LoVo (cell line): ENCODE results near the gene CDC42BPB.

Experiments used
- DNase-seq: peaks from one replicate; pipeline ENCODE4 v3.0.0-alpha.2; 2016; ENCODE audit warnings: low spot score

CDC42BPB gene

DNA sequence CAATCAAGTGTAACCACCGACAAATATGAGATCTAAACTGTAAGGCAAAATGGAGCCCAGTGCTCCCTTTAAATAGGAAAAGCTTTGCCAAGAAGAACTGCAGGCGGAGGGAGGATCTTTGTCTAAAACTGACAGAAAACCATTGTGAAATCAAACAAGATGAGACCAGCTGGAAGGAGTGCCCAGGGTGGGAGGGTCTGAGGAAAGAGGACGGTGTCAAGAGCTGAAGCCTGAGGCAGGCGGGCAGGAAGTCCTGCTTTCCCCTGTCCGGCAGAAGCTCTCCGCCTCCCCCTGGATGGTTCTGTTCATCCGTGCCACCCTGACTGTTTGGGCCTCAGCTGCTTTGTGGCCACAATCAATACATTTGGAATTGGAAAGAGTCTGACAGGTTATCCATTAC is 37.5 kb downstream of the CDC42BPB start:
- DNase-seq: no peak

DNA sequence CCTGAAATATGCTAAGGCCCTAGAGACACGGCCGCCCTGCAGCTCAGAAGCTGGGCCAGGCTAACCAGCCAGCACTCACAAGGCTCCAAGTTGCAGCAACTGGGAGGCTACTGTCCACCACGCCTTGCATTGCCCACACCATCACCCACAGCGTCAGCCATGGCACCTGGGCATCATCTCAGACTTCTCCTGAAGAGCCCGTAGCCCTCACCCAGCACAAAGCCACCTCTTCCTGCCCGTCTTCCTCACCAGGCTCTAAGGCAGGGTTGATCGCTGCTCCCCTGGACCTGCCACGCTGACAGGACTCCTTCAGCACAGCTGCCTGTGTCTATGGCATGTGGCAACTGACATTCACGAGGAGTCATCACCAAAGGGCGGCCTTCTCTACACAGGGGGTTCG is 38.1 kb downstream of the CDC42BPB start:
- DNase-seq: no peak

DNA sequence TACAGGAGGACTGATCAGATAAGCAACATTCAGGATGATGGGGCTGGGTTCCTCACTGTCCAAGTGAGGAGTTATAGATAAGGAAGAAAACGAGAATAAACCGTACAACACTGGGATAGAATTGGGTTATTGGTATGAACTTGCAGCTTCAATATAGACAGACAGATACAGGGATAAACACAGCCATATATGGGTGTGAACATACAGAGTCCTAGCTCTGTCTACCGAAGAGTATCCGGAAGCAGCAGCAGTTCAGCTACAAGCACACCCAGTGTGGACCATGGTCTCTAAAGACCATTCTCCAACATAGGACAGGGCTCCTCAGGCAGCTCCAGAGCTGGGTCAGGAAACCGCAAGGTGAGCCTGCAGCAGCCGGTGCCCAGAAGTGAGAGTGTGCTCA is 40.8 kb downstream of the CDC42BPB start:
- no peak for DNase-seq

DNA sequence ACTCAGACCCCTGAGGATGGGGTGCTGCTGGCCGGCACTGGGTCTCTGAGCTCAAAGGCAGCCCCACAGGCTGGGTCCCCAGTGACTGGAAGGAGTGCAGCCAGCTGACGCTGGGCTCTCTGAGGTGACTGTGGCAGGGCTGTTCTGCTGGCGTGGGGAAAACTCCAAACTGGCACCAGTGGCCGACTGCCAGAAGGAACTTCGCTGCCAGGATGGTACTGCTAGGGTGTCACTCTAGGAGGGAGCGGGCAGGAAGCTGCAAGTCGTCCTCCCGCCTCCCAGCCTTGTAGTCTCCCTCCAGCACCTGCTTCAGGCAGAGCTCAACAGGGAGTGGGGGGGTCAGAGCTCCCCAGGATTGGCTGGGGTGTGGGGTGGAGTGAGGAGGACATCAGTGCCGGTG is 41.3 kb downstream of the CDC42BPB start:
- DNase-seq: no peak

DNA sequence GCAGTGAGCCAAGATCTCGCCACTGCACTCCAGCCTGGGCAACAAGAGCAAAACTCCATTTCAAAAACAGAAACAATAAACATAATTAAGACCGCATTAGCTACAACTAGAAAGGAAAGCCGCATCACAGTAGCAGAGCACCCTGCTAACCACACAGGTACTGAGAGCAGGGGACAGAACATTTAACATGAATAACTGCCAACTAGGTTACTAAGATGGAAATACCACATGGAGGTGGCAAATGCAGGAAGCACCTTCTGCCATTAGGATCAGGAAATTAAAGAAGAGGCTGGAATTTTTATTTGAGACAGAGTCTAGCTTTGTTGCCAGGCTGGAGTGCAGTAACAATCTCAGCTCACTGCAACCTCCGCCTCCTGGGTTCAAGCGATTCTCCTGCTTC is 41.9 kb downstream of the CDC42BPB start:
- no peak for DNase-seq

DNA sequence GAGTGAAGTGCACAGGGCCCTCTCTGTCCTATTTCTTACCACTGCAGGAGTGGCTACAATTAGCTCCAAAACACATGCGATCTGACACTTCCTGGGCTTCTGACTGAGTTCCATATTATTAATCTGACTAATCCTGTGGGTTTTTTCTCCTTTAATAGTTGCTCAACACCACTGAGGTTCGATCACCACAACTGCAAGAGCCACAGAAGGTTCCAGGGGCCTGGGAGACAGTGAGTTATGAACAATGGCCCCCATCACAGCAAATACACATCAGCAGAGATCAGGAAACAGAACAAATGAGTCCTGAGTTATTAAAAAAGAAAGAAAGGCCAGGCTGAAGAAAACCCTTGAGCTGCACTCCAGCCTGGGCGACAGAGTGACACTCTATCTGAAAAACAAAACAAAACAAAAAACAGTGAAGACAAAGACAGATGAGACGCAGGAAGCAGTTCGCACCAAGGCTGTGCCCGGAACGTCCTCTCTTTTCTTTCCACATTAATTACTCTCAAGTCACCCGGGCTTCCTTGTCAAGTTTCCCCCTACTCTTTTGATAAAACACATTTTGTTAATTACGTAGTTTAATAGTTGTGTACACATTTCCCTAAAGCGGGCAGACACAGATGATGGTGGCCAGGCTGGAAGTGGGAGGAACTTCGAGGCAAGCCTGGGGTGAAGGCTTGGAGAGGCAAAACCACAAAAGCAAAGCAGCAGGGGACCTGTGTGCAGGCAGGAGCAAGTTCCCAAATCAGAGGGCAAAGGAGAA is 42.7 kb downstream of the CDC42BPB start:
- no peak for DNase-seq

DNA sequence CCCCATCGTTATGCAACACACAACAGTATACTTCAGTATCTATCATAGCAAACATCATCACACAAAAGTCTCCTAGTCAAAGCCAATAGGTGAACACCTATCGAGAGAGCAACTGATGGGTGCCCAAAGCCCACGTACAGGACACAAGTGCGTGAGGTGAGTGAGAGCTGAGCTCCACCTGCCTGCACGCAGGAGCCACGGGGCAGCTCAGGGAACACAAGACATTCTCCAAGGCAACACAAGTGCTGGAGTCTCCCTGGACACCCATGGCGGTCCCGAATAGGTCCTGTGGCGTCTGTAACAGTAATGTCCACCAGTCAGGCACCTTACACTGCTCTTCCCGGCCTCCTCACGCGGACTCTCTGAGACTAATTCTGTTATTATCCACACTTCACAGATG is 44.3 kb downstream of the CDC42BPB start:
- no peak for DNase-seq

DNA sequence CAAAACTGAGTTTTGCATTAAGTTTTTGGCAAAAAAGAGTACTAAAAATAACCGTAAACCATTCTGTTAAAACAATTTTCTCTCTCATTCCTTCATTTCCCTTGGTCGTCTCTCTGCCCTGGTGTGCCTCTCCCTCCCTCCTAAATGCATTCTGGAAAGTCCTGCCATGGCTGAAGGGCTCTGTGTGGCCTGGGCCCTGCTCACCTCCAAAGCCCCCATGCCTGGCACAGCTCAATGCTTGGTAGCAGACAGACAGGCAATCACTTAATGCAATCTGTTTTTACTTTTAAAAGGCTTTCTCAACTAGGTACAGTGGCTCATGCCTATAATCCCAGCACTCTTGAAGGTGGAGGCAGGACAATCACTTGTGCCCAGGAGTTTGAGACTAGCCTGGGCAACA is 47.8 kb downstream of the CDC42BPB start:
- DNase-seq: no peak

DNA sequence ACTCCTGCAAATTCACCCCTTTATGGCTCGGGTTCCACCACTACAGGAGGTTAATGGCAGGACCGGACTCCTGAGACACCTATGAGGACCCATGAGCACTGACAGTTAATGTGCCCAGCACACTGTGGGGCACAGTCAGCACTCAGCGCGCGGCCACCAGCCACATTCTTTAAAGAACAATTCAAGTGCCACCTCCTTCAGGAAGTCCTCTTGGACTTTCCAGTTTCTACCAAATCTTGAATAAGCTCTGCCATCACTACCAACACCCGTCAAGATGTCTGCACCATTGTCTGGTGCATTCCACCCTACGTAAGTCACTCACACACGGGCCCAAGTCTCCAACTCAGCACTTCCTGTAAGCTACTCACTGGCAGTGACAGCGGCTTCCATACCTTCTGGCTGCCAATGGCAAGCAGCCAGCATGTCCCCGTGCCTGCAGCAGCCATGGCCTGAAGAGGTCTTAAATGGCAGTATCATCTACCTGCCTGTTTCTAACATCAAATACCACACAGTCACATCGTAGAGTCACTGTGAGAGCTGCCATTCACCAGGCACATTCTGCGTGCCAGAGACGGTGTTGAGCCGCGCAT is 48.5 kb downstream of the CDC42BPB start:
- DNase-seq: no peak

DNA sequence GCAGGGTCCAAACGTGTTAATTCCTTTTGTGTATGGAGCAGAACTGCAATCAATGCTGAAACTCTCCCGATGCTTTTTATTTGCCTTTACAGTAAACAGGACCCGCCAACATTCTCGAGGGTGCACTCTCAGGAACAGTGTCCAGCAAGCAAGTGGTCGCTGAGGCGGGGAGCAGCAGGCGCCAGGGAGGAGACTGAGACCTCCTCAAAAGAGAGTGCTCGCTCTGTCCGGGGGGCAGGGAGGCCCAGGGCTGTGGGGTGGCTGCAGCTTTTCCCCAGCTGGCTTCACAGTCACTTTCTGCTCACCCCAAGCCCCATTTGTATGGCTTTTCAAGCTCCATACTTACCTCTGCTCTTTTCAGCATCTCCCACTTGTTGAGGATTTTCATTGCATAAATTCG is 49.2 kb downstream of the CDC42BPB start:
- DNase-seq: no peak

DNA sequence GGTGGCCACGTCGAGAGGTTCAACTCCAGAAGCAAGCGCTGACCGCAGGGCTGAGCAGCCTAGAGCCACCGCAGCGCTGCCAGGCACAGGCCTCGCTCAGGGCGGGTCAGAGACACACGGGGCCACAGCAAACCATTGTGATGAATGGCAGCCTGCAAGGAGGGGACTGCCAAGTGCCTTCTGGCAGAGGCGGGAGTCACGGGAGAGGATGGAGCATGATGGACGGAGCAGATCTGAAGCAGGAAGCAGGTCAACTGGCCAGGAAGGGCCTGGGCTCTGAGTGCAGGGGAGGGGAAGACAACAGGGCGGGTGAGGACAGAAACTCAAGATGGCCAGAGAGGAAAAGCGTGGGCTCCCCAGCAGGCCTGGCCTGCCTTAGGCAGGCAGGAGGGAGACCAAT is 49.8 kb downstream of the CDC42BPB start:
- no peak for DNase-seq

DNA sequence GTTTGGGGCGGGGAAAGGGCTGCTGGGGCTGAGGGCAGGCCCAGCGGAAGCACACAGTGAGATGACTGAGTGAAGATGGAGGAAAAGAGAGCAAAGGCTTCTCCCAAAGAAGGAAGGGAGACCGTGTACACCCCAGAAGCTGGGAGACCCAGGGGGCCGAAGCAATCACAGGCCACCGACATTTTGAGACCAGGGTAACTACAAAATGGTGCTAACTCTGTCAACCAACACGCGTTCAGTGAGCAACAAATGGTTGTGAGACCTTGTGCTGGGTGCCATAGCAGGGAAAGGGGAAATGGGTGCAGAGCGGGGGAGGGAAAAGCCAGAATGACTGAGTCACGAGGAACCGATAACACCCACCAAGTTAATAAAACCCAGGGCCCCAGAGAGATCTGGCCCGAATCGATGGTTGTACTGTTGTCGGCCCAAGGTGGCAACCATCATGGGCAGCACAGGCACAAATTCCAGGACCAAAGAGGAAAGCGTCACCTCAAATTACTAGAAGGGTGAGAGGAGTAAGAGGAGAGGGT is 50.3 kb downstream of the CDC42BPB start:
- DNase-seq: no peak

DNA sequence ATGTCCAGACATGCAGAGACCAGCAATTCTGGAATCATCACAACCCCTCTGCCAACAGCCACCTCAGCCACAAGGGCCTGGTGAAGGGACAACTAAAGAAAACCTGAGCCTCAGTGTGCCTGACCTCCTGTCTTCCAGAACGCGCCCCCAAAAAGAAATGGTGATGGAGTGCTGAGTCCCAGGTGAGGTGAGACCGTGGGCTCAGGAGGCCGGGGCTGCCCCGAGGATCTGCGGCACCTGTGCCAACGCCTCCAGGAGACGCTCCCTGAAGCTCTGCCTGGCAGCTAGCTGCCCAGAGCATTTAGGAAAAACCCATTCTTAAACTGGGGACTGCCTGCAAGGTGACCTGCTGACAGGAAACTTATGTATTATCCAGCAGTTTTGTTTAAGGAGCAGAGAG is 51.2 kb downstream of the CDC42BPB start:
- DNase-seq: no peak

DNA sequence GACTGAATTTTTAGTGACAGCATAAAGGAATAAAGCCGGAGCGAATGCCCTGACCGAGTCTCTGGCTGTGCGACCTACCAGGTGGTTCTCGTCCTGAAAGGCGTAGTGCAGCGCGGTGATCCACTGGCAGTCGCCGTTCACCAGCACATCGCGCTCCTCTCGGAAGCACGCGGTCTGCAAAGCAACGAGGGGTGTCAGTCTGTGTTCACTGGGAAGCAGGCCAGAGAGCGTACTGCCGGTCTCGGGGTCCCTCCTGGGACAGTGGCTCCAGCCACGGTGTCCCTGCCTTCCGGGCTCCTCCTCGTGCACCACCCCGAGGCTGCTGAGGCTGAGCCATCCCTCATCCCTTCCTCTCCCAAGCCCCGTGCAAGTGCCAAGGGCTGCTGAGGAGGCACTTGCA is 53.5 kb downstream of the CDC42BPB start:
- no peak for DNase-seq

DNA sequence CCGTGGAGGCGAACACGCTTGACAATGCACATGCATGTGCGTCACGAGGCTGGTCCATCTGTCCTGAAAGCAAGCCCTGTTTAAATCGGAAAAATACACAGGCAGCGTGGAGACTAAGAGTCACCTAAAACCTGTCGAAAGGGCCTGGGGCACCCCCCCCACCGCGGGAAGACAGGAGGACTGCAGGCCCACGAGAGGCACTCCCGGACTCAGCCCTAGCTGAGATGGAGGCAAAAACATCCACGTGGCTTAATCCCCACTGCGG is 54.1 kb downstream of the CDC42BPB start:
- DNase-seq: no peak

DNA sequence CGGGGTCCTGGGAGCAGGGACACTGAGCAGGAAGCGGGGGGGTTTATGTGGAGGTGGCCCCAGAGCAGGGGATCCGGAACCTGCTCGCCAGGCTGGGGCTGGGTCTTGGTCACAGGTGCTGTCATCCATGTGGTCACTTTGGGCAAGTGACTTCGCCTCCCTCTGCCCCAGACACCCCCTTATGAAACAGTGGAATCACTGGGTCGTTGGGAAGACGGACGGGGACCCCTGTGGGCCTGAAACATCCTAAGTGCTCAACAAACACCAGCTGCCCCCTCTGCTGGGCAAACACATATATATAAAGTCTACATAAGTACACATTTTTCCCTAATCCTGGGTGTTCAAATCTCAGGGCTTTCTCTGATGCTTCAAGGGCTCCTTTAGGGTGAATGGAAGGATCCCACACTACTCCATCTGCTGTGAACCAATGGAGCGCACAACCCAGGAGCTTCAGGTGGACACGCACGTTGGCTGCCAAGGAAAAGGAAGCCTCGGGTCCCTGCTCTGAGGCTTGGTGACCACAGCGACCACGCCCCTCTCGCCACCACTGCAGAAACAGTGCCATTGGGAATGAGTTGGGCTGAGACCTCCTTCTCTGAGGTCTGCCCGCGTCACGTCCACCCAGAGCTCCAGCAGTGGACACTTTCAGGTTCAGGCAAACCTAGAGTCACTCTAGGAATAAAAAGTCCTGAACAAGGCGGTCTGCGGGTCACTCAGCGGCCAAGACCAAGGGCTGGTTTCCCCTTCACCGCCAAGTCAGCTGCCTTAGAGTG is 54.6 kb downstream of the CDC42BPB start:
- no peak for DNase-seq

DNA sequence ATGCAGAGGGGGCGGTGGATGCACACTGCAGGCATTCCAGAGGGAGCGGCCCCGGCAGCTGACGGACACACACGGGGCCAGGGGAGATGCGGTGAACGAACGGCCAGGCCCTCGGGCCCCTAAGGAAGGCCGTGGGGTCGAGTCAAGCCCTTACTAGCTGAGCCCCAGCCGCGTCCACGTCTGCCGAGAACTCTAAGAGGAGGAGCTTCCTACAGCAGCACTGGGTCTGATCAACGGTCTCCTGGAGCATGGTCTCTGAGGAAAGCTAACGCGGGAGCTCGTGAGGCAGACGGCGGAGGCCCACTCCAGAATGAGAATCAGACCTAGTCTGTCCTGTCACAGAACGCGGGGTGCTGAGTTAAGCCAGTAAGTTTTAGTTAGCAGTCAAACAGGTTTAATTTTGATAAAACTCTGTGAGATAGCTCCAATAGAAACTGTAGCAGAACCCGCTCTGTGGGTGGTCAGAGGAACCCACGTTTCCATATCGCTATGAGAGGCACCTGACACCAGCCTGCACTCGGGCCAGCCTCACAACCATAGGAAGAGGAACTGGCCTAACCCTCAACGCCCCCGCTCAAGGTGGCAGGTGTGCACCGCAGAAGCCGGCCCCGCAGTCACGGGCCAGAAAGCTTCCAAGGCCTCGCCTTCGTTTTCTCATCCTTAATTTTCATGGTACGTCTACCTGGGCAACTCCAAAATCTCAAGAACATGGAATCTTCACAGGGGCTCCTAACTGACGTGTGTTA is 55.5 kb downstream of the CDC42BPB start:
- no peak for DNase-seq

DNA sequence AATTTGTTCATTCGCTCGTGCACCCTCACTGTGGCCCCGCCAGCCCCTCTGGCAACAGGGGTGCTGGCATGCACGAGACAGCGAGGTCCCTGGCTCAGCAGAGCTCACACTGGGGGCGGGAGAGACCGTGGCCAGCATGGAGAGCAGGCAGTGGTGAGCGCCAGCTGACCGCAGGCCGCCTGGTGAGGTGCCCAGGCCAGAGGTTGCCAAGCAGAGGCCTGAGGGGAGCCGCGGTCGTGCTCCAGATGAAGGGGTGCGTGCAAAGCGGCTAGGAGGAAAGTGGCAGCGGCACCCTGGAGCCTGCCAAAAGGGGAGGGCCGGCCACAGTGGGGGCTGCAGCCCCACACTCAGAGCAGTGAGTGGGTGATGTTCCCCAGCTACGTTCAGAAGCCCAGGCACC is 56.1 kb downstream of the CDC42BPB start:
- DNase-seq: no peak

DNA sequence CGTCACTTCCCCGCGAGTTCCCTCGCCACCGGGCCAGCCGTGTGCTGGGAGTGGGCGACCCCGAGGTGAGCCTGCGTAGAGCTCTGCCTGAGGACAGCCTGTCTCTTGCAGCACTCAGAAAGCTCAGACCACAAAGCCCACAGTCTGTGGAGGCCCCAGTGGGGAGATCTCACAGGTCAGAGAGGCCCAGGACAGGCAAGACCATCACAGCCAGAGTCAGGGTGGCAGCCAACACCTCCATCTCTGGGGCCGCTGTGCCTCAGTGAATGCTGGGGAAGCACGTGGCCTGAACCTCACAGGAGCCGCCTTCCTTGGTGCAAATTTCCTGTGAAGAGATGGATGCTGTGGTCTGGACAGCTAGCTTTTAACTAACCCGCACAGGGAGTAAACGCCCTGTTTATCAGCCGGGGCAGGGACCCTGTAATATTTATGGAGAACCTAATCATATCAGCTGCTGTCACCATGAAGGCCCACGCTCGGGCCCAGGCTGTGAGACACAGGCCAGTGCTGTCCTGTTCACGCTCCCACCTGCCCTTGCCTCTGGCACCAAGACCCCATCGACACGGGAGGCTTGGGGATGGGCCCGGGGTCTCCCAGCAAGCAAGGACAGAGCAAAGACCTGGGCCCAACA is 56.9 kb downstream of the CDC42BPB start:
- DNase-seq: no peak

DNA sequence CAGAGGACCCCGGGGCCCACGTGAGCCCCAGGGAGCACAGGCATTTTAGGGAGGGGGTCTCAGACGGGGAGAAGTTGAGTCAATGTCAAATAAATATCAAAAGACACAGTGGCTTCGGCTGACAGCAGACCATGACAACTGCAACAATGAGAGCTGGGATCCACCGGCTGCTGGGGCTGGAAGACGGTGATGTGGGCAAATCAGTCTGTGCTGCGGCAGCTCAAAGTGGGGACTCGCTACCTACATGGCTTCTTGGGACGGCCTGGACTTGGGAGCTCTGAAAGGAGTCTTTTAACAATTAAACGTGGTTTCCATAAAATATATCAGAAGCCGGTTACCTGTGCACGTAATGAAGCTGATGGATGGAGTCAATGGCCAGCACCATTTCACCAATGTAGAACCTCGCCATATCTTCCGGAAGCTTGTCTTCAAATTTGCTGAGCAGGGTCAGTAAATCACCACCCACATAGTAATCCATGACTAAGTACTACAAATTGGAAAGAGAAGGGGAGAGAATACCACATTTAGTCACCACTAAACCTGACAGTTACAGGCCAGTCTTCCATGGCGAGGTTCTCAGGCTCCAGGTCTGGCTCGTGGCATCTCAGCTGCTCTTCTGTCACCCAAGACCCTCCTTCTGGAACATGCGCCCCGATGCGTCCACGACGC is 58.0 kb downstream of the CDC42BPB start:
- no peak for DNase-seq

DNA sequence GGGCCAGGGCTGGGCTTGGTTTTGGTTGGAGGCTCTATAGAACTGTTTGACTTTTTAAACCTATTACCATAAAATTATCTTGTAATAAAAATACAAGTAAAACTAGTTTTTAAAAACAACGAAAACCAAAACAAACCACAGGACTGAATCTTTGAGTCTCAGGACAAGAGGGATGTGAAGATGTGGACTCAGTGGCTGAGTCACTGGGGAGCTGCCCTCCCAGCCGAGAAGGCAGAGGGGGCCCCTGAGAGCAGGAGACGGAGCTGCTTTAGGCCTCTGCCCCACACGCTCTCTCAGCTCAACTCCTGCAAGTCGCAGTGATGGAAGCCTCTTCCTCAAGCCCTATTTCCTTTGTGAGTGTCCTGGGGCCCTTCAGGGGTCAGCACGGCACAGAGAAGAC is 59.0 kb downstream of the CDC42BPB start:
- DNase-seq: no peak

DNA sequence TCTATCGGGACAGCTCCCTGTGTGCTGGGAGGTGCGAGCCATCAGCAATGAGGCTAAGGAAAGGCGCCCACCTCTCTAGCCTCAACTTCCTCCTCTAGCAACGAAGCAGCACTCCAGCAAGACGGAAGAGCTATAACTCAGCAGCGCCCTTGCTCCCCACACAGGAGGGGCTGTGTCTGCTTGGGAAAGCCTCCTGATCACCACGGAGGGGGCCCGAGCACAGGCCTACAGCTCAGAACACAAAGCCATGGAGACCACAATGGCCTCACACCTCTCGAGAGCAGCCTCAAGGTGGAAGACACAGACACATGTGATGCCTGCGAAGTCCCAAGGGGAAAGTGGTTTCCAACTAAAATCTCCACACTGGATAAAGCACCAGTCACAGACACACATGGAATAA is 60.4 kb downstream of the CDC42BPB start:
- DNase-seq: no peak
